Stimulated activated CD8-positive, alpha-beta memory T cell treated with anti-CD3 and anti-CD28 coated beads, Interleukin-4, amount 100 ng/mL, for 1 hour (primary cell): ENCODE data around the gene IGFBP1.

Experiments
- DNase-seq, 2 donors: peaks; one replicate each; pipeline ENCODE4 v3.0.0-alpha.2; 2020; ENCODE audit warnings: low read depth in 2 of 2, low spot score in 1 of 2

Gene IGFBP1

DNA sequence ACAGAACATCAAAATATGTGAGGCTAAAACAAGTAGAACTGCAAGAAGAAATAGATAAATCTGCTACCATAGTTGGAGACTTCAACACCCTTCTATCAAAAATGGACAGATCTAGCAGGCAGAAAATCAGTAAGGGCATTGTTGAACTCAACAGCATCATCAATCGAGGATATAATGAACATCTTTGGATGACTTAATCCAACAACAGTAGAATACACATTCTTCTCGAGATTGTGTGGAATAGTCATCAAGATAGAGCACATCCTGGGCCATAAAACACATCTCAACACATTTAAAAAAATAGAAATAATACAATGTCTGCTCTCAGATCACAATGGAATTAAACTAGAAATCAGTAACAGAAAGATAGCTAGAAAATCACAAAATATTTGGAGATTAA lies 9.9 kb downstream of the IGFBP1 start:
- no peak for DNase-seq

DNA sequence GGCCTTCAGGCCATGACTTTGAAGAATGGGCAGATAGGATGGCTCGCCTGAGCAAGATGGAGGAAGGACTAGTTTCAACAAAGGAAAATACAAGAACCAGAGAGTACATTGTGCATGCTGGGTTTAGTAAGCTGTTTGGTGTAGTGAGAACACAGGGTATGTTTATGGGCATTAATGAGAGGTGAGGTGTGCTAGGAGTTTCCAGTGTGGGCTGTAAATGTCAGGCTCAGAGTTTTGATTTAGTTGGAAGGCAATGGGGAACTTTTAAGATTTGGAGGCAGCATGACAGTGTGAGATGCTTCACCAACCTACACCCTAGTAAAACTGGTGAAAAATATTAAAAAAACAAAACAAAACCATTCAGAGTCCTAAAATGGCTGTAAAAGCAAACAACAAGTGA lies 13.3 kb downstream of the IGFBP1 start:
- DNase-seq, result no peak

DNA sequence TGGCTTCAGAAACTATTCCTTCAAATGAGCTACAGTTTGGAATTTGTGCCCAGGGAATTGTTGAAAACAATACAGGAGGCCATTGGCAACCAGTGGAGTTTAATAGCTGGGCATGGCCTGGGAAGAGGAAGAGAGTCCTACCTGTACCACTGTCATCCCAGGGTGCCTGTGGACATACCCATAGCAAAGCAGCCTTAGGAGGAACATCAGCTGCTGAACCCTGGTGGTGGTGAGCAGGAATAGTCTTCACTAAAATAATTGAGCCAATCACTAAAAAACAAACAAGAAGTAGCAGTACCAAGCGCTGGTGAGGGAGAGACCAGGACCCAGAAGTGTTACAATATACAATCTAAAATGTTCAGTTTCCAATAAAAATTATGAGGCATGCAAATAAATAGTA lies 14.5 kb downstream of the IGFBP1 start:
- no peak for DNase-seq

DNA sequence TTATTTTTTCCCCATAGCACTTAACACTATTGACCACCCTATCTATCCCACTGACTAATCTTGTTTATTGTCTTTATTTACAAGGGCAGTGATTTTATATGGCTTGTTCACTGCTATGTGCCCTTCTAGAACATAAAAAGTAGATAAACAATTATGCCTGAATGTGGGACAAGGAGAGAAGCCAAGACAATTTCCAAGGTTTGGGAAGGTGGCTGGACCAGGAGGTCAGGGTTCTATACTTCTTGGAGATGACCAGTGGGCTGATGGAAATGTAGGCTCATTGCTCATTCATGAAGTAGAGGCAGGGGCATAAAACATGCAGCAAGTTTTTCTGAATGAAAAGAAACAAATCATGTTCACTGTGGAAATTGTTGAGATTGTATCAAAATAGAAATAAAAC lies 21.3 kb downstream of the IGFBP1 start:
- no peak for DNase-seq

DNA sequence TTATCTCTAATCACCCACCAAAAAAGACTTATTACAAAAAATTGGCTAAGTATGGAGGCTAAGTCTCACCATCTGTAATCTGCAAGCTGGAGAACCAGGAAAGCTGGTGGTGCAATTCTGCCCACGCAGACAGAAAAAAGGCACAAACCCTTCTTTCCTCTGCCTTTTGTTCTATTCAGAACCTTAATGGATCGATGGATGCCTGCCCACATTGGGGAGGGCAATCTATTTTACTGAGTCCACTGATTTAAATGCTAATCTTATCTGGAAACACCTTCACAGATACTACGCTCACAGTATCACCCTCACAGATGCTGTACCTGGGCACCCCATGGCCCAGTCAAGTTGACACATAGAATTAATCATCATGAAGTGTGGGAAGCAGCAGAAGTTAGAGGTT lies 22.6 kb downstream of the IGFBP1 start:
- DNase-seq, result no peak

DNA sequence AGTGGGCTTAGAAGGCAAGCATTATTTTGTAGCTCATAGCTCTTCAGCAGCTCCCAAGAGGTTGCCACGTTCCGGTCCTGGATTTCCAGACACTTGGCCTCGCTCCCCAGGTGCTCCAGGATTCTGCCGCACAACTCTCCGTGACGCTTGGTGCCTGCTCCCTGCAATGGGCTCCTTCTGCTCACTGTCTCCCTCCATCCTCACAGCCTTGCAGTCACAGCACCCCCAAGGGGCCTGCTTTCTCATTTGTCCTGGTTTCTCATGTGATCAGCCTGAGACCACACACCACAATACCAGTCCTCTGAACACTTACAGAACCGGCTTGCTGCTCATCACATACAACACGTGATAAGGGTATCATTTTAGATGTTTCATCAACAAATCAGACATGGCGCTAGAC lies 23.0 kb downstream of the IGFBP1 start:
- DNase-seq, result no peak

DNA sequence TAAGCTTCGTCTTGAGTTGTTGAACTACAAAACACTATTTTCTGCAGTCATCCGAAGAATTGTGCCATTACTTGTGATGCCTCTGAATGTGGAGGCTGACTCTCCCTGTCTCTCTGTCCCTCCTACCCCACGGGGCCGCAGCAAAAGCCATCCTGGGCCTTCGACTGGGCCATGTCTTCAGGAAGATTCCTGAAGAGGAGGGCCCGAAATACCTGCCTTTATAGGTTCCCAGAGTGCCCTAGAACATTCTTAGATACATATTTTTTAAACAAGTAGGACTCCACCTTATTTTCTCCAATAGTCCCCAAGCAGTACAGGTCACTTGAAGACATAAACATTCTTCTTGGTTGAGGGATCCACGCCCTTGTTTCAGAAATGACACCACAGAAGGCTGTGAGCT lies 24.7 kb downstream of the IGFBP1 start:
- DNase-seq, result no peak

DNA sequence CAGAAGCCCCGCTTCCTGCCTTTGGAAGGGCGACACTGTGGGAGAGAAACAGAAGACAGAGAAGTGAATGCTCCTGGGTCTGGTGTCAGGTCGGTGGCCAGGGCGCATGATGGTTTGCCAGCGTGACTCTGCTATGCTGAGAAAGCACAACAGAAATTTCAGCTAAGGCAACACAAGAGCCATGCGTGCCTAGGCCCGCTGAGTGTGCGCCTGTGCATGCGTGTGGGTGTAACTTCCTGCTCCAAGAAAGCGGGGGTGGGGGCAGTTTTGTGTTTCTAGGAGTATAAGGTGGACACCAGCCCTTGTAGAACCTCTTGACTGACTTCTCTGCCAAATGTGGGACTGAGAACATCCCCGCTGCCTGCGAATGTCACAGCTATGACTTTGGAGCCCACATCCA lies 26.6 kb downstream of the IGFBP1 start:
- no peak for DNase-seq

DNA sequence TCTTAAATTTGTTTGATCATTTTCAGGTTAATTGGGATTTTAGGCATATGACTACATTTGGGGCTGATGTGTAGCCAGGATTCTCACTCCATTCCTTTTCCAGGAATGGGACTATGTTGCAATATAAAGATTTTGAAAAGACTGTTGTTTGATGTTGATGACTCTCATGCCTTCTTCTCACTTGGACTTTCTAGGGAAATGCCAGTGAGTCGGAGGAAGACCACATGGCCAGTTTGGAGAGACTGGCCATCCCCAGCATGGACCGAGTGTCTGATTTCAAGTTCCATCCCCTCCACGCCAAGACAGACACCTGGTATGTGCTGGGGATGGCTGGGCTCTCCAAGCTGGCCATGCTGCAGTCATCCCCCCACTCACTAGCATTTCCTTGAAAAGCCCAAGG lies 27.3 kb downstream of the IGFBP1 start:
- no peak for DNase-seq

DNA sequence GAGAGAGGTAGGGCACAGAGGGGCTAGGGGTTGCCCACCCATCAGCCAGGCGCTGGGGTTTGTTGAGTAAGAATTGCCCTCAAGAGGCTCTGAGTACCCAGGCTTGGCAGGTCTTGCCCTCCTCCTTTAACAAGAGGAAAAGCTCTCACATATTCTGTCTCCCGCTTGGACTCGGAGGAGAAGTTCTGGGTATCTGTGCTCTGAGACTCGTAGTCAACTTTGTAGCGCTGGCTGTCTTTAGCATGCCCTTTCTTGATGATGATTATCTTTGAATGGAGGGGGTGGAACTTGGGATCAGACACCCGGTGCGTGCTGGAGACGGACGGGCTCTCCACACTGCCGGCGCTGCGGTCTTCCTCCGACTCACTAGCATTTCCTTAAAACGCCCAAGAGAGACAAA lies 28.8 kb downstream of the IGFBP1 start:
- no peak for DNase-seq

DNA sequence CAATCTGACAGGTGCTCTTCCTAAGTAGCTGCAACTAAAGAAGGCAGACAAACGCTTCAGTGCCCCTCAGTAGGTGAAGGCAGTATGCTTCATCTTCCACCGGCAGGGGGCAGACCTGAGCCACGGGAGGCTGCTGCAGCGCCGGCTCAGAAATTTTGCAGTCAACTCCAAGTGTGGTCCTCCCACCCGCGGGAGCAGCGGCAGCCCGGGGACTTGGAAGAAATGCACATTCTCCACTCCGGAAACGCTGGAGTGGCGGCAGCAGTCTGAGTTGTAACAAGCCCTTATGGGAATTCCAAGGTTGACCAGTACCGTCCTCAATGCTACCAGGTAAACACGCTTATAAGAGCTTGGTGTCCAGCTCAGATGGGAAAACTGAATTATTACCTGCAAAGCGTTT lies 29.4 kb downstream of the IGFBP1 start:
- peak; percentile 53 to 55 for DNase-seq

DNA sequence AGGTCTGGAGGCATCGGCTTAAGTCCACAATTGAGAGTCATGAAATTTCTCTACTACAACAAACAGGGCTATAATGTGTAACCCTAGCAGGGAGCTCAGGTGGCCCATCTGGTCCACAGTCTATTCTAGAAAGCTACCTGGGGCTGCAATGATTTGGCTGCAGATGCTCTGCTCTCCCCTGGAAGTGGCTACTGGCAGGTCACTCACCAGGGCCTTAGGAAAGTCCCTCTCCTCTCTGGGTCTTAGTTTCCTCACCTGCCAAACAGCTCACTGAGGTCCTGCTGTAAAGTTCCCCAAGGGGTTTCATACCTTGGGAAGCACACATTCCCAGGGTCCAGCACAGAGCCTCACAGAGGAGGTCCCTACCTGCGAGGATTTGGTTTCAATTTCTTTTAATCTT lies 30.3 kb downstream of the IGFBP1 start:
- DNase-seq, result no peak

DNA sequence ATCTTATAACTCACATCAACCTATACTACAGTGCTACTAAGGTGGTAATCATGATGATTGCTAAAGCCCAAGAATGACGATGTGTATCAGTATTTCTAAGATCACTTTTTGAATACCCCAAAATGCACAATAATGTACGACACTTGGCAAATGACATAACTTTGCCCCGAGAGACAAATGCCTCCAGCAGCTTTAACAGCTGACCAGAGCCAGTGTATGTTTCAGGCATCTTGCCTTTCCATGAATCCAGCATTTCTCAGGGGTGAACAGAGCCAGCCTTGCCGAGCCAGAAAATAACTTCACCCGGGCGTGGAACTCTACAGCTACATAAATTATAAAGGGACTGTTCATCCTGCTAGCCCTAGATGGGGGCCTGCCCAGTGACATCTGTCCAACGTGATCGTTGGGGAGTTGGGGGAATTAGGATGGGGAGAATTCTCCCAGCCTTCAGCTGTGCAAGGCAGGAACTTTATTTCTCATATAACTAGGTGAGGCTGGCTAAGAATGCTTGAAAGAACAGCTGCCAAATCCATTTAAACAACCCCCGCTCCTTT lies 31.0 kb downstream of the IGFBP1 start:
- no peak for DNase-seq

DNA sequence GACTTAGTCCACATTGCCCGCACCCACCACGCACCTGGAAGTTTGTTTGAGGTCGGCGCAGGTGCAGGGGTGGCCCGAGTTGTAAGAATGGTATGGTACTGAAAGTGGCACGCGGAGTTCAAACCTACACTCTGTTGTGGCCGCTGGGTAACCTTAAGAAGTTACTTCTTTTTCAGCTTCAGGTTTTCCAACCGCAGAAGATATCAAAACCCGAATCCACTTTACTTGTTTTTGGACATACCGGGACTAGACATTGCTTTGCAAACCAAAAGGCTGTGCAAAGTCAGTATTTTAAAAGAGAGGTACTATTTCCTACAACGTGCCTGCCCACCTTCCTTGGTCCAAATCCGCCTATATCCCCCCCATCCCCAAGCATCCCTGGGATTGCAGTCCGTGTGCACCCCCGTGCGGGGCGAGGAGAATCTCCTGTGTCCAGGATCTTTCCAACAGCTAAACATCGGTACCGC lies 31.7 kb downstream of the IGFBP1 start:
- DNase-seq, result no peak

DNA sequence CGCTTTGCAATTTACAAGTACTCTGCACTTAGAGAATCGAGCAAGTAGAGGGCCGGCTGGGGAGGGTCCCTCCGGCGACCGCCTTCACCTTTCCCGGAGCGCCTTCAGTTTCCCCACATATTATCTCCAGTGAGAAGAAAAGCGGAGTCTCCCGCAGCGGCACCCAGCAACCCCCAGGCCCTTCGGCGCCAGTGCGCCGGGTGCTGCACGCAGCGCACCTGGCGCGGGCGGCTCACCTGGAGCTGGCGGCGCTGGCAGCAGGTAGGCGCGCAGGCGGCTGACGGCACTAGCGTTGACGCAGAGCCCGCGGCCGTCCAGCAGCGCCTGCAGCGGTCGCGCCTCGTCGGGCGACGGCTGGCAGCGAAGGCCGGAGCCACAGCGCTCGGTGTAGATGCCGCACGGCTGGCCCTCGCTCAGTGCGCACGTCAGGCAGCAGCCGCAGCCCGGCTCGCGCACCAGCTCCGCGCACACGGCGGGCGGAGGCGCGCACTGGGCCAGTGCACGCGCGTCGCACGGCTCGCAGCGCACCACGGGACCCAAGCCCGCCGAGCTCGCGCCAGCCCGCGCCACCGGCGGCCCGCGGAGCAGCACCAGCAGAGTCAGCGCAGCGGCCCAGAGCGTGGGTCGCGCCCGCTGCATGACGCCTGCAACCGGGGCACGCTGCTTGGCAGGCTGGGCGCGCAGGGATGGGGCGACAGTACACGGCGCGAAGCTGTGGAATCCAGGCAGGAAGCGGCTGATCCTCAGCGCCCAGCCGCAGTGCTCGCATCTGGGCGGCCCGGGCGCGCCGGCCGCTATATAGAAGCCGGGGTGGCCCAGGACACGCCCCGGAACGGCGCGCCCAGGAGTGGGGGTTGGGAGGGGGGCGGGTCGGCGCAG lies 32.5 kb downstream of the IGFBP1 start, which contains the start of gene IGFBP3:
TSS of gene IGFBP3 (minus strand) at position 771 of the 879 bp plus-strand sequence. CDS start at position 639, 132 bp downstream.
- DNase-seq, result no peak

DNA sequence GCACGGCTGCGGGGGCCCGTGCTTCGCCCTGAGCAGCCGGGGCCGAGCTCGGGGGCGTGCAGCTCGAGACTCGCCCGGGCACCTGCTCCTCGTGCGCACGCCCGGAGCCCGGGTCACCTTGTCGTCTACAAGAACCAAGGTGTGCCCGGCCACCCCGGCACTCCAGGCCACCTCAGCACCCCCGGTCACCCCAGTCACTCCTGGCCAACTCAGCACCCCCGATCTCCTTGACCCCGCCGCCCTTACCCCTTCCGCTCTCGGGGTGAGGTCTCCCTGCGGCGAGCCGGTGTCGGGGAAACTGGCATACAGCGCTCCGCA lies 33.1 kb downstream of the IGFBP1 start:
- DNase-seq, result no peak

DNA sequence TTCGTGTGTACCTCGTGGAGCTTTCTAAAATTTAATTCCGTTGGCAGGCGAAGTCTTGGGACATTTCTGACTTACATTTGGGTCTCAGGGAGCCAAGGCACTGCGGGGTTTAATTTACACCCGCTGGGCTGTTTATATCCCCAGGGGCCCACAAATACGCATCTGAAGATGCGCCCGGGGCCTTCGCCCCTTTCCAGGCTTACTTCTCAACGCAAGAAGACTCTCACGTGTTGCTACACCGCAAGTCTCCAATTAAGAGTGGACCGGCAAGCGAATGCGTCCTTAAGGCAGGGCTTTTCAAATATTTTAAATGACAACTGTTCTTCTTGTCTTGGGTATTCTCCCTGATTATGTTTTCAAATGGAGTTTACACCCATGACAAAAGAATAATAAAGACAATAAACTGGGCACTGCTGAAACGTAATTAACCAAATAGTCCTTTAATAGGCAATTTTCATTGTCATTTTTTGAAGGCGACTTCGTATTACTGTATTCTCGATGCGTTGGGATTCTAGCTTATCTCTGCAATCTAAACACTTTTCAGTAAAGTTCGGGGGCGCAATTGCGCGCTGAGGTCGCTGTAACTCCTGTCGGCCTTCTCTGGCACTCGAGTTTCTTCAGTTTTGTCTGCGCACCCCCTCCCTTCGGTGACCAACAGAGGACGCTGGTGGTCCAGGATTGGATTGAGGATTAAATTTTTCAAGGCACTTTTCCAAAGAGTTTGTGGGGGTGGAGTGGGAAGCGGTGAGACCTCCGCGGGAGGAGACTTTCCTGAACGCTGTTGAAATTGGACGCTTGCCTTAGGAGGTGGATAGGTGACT lies 33.6 kb downstream of the IGFBP1 start:
- no peak for DNase-seq

DNA sequence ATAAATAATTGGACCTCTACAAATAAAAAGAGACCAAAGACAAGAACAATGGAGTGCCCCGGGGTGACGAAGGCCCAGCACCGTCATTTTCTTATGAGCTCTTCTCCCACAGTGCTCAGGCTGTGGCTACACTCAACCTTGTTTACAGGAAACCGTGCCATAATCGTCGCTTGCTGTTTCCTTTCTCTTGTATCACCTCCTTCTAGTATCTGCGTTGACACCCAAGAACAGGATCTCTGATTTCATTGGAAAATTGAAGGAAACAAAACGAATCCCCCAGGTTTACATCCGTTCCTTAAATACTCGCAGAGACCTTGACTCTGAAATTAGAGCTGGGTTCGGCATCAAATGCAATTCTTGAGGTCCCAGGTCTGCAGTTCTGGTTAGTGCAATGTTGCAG lies 34.5 kb downstream of the IGFBP1 start:
- DNase-seq, result no peak

DNA sequence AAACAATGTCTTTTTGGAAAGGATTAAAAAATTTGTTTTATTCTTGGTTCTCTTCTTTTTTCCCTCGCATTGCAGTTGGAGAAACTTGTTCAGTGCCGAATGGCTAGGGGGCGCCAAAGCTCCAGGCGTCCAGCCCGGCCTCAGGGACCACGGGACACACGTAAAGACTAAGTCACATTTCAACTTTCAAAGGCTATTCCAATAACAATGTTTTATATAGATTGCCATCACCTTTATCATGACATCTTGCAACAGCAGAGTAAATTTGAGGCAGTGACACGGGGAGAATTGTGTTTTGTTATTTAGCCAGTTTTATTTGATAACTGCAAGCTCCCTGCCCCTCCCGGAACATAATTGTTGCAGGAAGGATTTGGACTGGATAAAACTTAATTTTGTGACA lies 35.0 kb downstream of the IGFBP1 start:
- no peak for DNase-seq

DNA sequence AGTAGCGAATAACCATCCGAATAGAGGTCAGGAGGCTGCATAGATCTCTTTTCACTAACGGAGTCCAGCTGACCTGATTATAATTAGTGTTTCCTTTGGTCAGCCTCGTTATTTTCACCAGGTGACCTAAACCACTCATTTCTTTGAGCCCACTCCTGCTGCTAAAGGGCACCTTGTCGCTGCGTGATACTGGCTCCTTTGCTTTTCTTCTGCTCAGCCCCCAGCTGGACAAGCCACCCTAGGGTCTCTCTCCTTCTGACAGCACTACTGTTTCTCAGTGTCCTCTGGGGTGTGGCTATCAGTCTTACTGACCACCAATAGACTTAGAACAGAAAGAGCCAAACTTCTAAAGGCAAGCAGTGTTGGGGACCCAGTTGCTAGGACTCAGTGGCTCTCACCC lies 35.5 kb downstream of the IGFBP1 start:
- DNase-seq, result no peak

DNA sequence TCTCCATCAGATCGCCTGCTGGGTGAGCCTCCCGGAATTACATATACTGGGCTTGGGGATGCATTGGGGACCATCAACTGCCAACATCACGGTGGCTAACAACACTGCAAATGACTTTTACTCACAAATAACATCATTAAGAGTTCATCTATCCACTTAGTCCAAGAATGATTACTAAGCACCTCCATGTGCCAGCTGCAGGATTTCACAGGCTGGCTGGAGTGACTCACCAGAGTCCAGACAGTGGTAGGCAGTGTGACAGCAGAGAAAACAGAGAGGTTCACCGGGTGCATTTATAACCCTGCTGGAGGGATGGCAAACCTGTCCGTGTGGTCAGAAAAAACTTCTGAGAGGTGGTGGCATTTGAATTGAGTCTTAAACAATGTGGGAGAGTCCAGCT lies 36.0 kb downstream of the IGFBP1 start:
- no peak for DNase-seq

DNA sequence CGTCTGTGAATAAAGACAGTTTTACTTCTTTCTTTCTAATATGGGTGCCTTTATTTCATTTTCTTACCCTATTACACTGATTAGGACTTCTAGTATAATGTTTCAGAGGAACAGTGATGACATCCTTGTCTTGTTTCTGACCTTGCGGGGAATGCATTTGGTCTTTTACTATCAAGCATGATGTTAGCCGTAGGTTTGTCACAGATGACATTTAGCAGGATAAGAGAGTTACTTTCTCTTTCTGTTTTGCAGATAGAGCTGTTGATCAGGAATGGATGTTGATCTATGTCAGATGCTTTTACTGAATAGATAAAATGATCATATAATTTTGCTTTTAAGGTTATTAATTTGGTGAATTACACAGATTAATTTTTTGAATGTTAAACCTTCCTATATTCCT lies 39.4 kb downstream of the IGFBP1 start:
- no peak for DNase-seq
